OCI-LY3 (cell line): ENCODE measurements around the gene COMMD3.

Experiments used
- H2AFZ ChIP-seq: fragments of 200-600, 300-600 bp; shearing (Covaris generic); 2 replicates; pipeline ENCODE4 v1.6.0; 2014; ENCODE audit warnings: antibody characterized with exemption, low read depth, low read length
- H3K27ac ChIP-seq: fragments of 200-600, 300-600 bp; sonication (generic); 2 replicates; pipeline ENCODE4 v1.5.1; 2014; ENCODE audit warnings: mild to moderate bottlenecking, low read length, moderate library complexity, mixed read lengths
- H3K27me3 ChIP-seq: fragments of 200-600, 300-600 bp; sonication (generic); 2 replicates; pipeline ENCODE4 v1.6.1; 2014; ENCODE audit warnings: low read depth, low read length, mixed read lengths
- H3K36me3 ChIP-seq: fragments of 200-600, 300-600 bp; sonication (generic); replicated peaks from 2 replicates; pipeline ENCODE3; 2014; ENCODE audit warnings: low read depth, low read length, mixed read lengths
- H3K4me1 ChIP-seq: fragments of 300-600, 200-600 bp; sonication (generic); 2 replicates; pipeline ENCODE4 v1.6.1; 2014; ENCODE audit warnings: low read length, mixed read lengths
- H3K4me2 ChIP-seq: fragments of 200-600, 300-600 bp; sonication (generic); 2 replicates; pipeline ENCODE4 v1.6.1; 2014; ENCODE audit warnings: low read length, mixed read lengths
- H3K4me3 ChIP-seq: fragments of 300-600, 200-600 bp; sonication (generic); 2 replicates; pipeline ENCODE4 v1.5.1; 2014; ENCODE audit warnings: antibody characterized with exemption, mild to moderate bottlenecking, low read length, moderate library complexity
- H3K79me2 ChIP-seq: fragments of 300-600, 200-600 bp; shearing (Covaris generic); 2 replicates; pipeline ENCODE4 v1.6.1; 2014; ENCODE audit warnings: mild to moderate bottlenecking, low read length, mixed read lengths
- H3K9ac ChIP-seq: fragments of 300-600, 200-600 bp; shearing (Covaris generic); 2 replicates; pipeline ENCODE4 v1.6.0; 2014; ENCODE audit warnings: mild to moderate bottlenecking, low read length, moderate library complexity
- H3K9me3 ChIP-seq: fragments of 200-600, 300-600 bp; shearing (Covaris generic); 2 replicates; pipeline ENCODE4 v1.6.1; 2014; ENCODE audit warnings: low read length, mixed read lengths; ENCODE audit not compliant: insufficient read depth
- H4K20me1 ChIP-seq: fragments of 200-600, 300-600 bp; sonication (generic); 2 replicates; pipeline ENCODE4 v1.6.1; 2016; ENCODE audit warnings: low read length, mixed read lengths; ENCODE audit not compliant: insufficient read depth
- EZH2phosphoT487 ChIP-seq: fragments of 200-600 bp; shearing (Covaris generic); IDR thresholded peaks from 2 replicates; pipeline ENCODE4 v1.6.1; 2018; ENCODE audit warnings: antibody characterized with exemption, mixed run types, low read depth
- TF ChIP-seq, protein P1 (sequence below): fragments of 200-600, 300-600 bp; sonication (generic); IDR thresholded peaks from 2 replicates; pipeline ENCODE4 v1.5.1; 2014; ENCODE audit warnings: antibody characterized with exemption, low read length, low read depth

Gene COMMD3

GRCh38 chr10:22341926-22342196 is 25.7 kb downstream of the COMMD3 start:
- Histone ChIP-seq H3K27me3 (peaks cover 27% of the 10 kb centered on the region), H2AFZ (no peak overlapping the region), H3K4me1 (peaks cover 49% of the 10 kb centered on the region), H3K79me2 (no peaks in the 10 kb centered on the region), H3K4me3 (peak overlapping the region; percentile 96), H3K9ac (peak overlapping the region; percentile 87; the same call in 1 of the 2 replicates), H3K27ac (no peak overlapping the region), H3K36me3 (no peaks in the 10 kb centered on the region), H3K4me2 (peak overlapping the region; percentile 77), H3K9me3 (no peaks in the 10 kb centered on the region), H4K20me1 (no peaks in the 10 kb centered on the region)
- TF ChIP-seq EZH2phosphoT487 = no peak
- TF ChIP-seq, protein P1, sequence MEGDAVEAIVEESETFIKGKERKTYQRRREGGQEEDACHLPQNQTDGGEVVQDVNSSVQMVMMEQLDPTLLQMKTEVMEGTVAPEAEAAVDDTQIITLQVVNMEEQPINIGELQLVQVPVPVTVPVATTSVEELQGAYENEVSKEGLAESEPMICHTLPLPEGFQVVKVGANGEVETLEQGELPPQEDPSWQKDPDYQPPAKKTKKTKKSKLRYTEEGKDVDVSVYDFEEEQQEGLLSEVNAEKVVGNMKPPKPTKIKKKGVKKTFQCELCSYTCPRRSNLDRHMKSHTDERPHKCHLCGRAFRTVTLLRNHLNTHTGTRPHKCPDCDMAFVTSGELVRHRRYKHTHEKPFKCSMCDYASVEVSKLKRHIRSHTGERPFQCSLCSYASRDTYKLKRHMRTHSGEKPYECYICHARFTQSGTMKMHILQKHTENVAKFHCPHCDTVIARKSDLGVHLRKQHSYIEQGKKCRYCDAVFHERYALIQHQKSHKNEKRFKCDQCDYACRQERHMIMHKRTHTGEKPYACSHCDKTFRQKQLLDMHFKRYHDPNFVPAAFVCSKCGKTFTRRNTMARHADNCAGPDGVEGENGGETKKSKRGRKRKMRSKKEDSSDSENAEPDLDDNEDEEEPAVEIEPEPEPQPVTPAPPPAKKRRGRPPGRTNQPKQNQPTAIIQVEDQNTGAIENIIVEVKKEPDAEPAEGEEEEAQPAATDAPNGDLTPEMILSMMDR = no peak

- Histone ChIP-seq H4K20me1 (no peaks in the 10 kb centered on the region), H3K4me2 (no peak overlapping the region), H3K9me3 (no peaks in the 10 kb centered on the region), H3K79me2 (no peaks in the 10 kb centered on the region), H3K27me3 (peaks cover 27% of the 10 kb centered on the region), H3K4me3 (no peak overlapping the region), H3K27ac (no peak overlapping the region), H2AFZ (no peak overlapping the region), H3K36me3 (no peaks in the 10 kb centered on the region), H3K4me1 (peaks cover 49% of the 10 kb centered on the region), H3K9ac (no peak overlapping the region)
- TF ChIP-seq, protein P1 = no peak
- no peak for TF ChIP-seq EZH2phosphoT487
Measured at GRCh38 chr10:22342421-22342820, 26.2 kb downstream of the COMMD3 start.

GRCh38 chr10:22343731-22344130 is 27.5 kb downstream of the COMMD3 start:
- peak overlapping the region; percentile 59 for H3K4me2 ChIP-seq
- H3K9me3 ChIP-seq = no peaks in the 10 kb centered on the region
- peaks cover 17% of the 10 kb centered on the region for H3K27me3 ChIP-seq
- peak overlapping the region; percentile 56 for H3K4me3 ChIP-seq
- no peak overlapping the region for H3K27ac ChIP-seq
- TF ChIP-seq, protein P1 = no peak
- TF ChIP-seq EZH2phosphoT487 = no peak
- no peaks in the 10 kb centered on the region for H3K36me3 ChIP-seq
- H3K4me1 ChIP-seq = peaks cover 41% of the 10 kb centered on the region
- no peak overlapping the region for H2AFZ ChIP-seq
- H3K9ac ChIP-seq = no peak overlapping the region
- no peaks in the 10 kb centered on the region for H4K20me1 ChIP-seq
- no peaks in the 10 kb centered on the region for H3K79me2 ChIP-seq

GRCh38 chr10:22344249-22344648 is 28.1 kb downstream of the COMMD3 start:
- no peak for TF ChIP-seq EZH2phosphoT487
- Histone ChIP-seq H3K4me1 (peaks cover 38% of the 10 kb centered on the region), H3K27ac (no peak overlapping the region), H2AFZ (no peak overlapping the region), H3K4me3 (peak overlapping the region; percentile 56), H3K4me2 (peak overlapping the region; percentile 59), H3K36me3 (no peaks in the 10 kb centered on the region), H3K9me3 (no peaks in the 10 kb centered on the region), H4K20me1 (no peaks in the 10 kb centered on the region), H3K79me2 (no peaks in the 10 kb centered on the region), H3K27me3 (peaks cover 12% of the 10 kb centered on the region; the same call in 1 of the 2 replicates), H3K9ac (no peak overlapping the region)

GRCh38 chr10:22344781-22345300 is 28.7 kb downstream of the COMMD3 start:
- Histone ChIP-seq H3K4me1 (peaks cover 33% of the 10 kb centered on the region), H2AFZ (no peak overlapping the region), H3K9me3 (no peaks in the 10 kb centered on the region), H3K9ac (no peak overlapping the region), H4K20me1 (no peaks in the 10 kb centered on the region), H3K36me3 (no peaks in the 10 kb centered on the region), H3K27ac (no peak overlapping the region), H3K27me3 (peaks cover 8% of the 10 kb centered on the region; the same call in 1 of the 2 replicates), H3K4me2 (no peak overlapping the region), H3K4me3 (no peak overlapping the region), H3K79me2 (no peaks in the 10 kb centered on the region)
- TF ChIP-seq, protein P1 = no peak
- TF ChIP-seq EZH2phosphoT487 = no peak
